NK-92 (cell line): ENCODE data around the gene TMC1.
"Not testable (repeated sequence)": the region's sequence is repeated elsewhere in the genome, so short reads cannot be mapped to it uniquely, and the experiment has no call there.

Experiments used
- DNase-seq: peaks from one replicate; lab custom pipeline; 2025; ENCODE audit not compliant: unreplicated experiment; lab: John Stamatoyannopoulos, UW

The TMC1 gene

GRCh38 chr9:72749276-72749675, 227.9 kb downstream of the TMC1 start:
- no peak for DNase-seq

- DNase-seq = no peak
These were observed 230.1 kb downstream of the TMC1 start for GRCh38 chr9:72751541-72751940.

GRCh38 chr9:72753266-72753893, 232.0 kb downstream of the TMC1 start:
- DNase-seq = no peak

- no peak for DNase-seq
These were observed 234.4 kb downstream of the TMC1 start for GRCh38 chr9:72755836-72756235.

- no peak for DNase-seq
These were observed 237.5 kb downstream of the TMC1 start for GRCh38 chr9:72758944-72759343.

GRCh38 chr9:72763022-72763421, 241.6 kb downstream of the TMC1 start:
- DNase-seq = no peak

GRCh38 chr9:72769546-72769945, 248.1 kb downstream of the TMC1 start:
- no peak for DNase-seq

- no peak for DNase-seq
These were observed 251.3 kb downstream of the TMC1 start for GRCh38 chr9:72772661-72773060.

- no peak for DNase-seq
These were observed 252.2 kb downstream of the TMC1 start for GRCh38 chr9:72773570-72773969.

- no peak for DNase-seq
These were observed 254.2 kb downstream of the TMC1 start for GRCh38 chr9:72775570-72775969.

GRCh38 chr9:72779614-72780013, 258.2 kb downstream of the TMC1 start:
- no peak for DNase-seq

GRCh38 chr9:72786948-72787347, 265.5 kb downstream of the TMC1 start:
- DNase-seq = no peak

- DNase-seq = no peak
These were observed 267.7 kb downstream of the TMC1 start for GRCh38 chr9:72788966-72789735.

GRCh38 chr9:72789885-72790284, 268.5 kb downstream of the TMC1 start:
- no peak for DNase-seq

- DNase-seq = no peak
These were observed 269.6 kb downstream of the TMC1 start for GRCh38 chr9:72790989-72791388.

GRCh38 chr9:72791436-72791835, 270.0 kb downstream of the TMC1 start:
- no peak for DNase-seq

- DNase-seq = no peak
These were observed 273.5 kb downstream of the TMC1 start for GRCh38 chr9:72794946-72795345.

GRCh38 chr9:72800328-72800994, 279.1 kb downstream of the TMC1 start:
- no peak for DNase-seq

- DNase-seq = no peak
These were observed 283.8 kb downstream of the TMC1 start for GRCh38 chr9:72805238-72805637.

- not testable (repeated sequence) for DNase-seq
These were observed 285.0 kb downstream of the TMC1 start for GRCh38 chr9:72806313-72806809.

- no peak for DNase-seq
These were observed 286.5 kb downstream of the TMC1 start for GRCh38 chr9:72807765-72808445.

GRCh38 chr9:72808446-72808768, 287.0 kb downstream of the TMC1 start:
- DNase-seq = no peak
